Smooth muscle cell (in vitro differentiated cells): ENCODE results near the gene CASQ1. TPM values are rescaled to one million over a fixed set of nuclear protein-coding genes. Genes with fewer than 3 reads are reported as not detected.

ENCODE experiments used
- DNase-seq: peaks from one replicate; lab custom pipeline; 2025; ENCODE audit not compliant: unreplicated experiment; lab: John Stamatoyannopoulos, UW
- H2AFZ ChIP-seq: fragments of 200-600 bp; sonication (generic); 2 replicates; pipeline ENCODE4 v1.6.0; 2016; ENCODE audit warnings: antibody characterized with exemption, low read depth, mild to moderate bottlenecking
- H3F3A ChIP-seq: fragments of 200-600 bp; sonication (generic); 2 replicates; pipeline ENCODE4 v1.6.0; 2017; ENCODE audit warnings: antibody characterized with exemption, low read depth
- H3K27ac ChIP-seq: fragments of 200-600 bp; sonication (generic); 2 replicates; pipeline ENCODE4 v1.5.1; 2016; ENCODE audit warnings: low read depth, mild to moderate bottlenecking
- H3K27me3 ChIP-seq: fragments of 200-600 bp; sonication (generic); 2 replicates; pipeline ENCODE4 v1.6.1; 2016; ENCODE audit warnings: low read depth, mild to moderate bottlenecking
- H3K36me3 ChIP-seq: fragments of 200-600 bp; sonication (generic); 2 replicates; pipeline ENCODE4 v1.5.1; 2016; ENCODE audit warnings: low read depth
- H3K4me1 ChIP-seq: fragments of 200-600 bp; sonication (generic); 2 replicates; pipeline ENCODE4 v1.5.1; 2016; ENCODE audit warnings: low read depth
- H3K4me2 ChIP-seq: fragments of 200-600 bp; sonication (generic); 2 replicates; pipeline ENCODE4 v1.6.0; 2016; ENCODE audit warnings: mild to moderate bottlenecking
- H3K4me3 ChIP-seq: fragments of 200-600 bp; sonication (generic); 2 replicates; pipeline ENCODE4 v1.5.1; 2016; ENCODE audit warnings: mild to moderate bottlenecking
- H3K79me2 ChIP-seq: fragments of 200-600 bp; sonication (generic); 2 replicates; pipeline ENCODE4 v1.6.0; 2016; ENCODE audit warnings: low read depth, mild to moderate bottlenecking
- H3K9ac ChIP-seq: fragments of 200-600 bp; sonication (generic); 2 replicates; pipeline ENCODE4 v1.6.0; 2016; ENCODE audit warnings: low read depth
- H3K9me3 ChIP-seq: fragments of 200-600 bp; sonication (generic); replicated peaks from 2 replicates; pipeline ENCODE4 v1.5.1; 2016; ENCODE audit warnings: low read depth
- H4K20me1 ChIP-seq: fragments of 200-600 bp; sonication (generic); 2 replicates; pipeline ENCODE4 v1.6.0; 2016; ENCODE audit warnings: low read depth
- WGBS: methylation state at CpG from one replicate; pipeline ENCODE4 v1.1.7; 2016; ENCODE audit warnings: low lambda C conversion rate; 5-methylcytosine and 5-hydroxymethylcytosine counted together
- polyA plus RNA-seq: library from polyadenylated mRNA; unstranded; fragments of >200 nt; fragmentation: Nextera tagmentation; extraction: Ambion mirVana; gene quantifications from 2 replicates; pipeline ENCODE4 v1.2.1, GENCODE V29; 2016
- total RNA-seq: library from RNA; depleted of rRNA; stranded (reverse); fragments of >200 nt; gene quantifications from 2 replicates; pipeline ENCODE4 v1.2.3, GENCODE V29; 2014
- TF ChIP-seq, protein P1 (sequence below): fragments of 200-600 bp; sonication (generic); IDR thresholded peaks from 2 replicates; pipeline ENCODE4 v1.5.1; 2017; ENCODE audit warnings: borderline replicate concordance, mild to moderate bottlenecking, antibody characterized with exemption; ENCODE audit not compliant: insufficient read depth, poor library complexity, severe bottlenecking

CASQ1 gene
- total and polyA plus RNA-seq, 2 experiments from 2014 or later, result 0.36 TPM; not detected in 1

DNA sequence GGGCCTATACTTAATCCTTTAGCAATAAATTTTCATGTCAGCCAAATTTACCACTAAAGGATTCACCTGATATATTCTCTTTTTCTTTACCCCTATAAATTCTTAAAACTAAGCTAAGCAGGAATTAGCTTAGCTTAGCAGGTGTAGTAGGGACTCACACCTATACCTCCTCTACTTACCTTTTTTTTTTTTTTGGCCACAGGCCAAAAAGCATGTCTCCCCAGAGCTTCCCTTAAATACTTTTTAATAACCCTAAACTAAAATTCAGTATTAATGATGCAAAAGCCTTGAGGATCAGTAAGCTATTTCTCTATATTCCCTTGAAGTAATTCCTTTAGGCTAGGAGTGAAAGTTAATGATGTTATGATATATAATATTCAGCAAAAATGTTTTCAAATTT is 38.1 kb downstream of the CASQ1 start:
- DNase-seq, result no peak
- Histone ChIP-seq H4K20me1 (peaks cover 13% of the 10 kb centered on the region), H3K27ac (no peak overlapping the region), H3K27me3 (no peaks in the 10 kb centered on the region), H3K4me3 (no peak overlapping the region), H2AFZ (no peak overlapping the region), H3K9ac (no peak overlapping the region), H3K4me1 (no peaks in the 10 kb centered on the region), H3F3A (no peaks in the 10 kb centered on the region), H3K36me3 (peaks cover 11% of the 10 kb centered on the region), H3K9me3 (no peaks in the 10 kb centered on the region), H3K4me2 (no peak overlapping the region), H3K79me2 (no peaks in the 10 kb centered on the region)
- TF ChIP-seq, protein P1, sequence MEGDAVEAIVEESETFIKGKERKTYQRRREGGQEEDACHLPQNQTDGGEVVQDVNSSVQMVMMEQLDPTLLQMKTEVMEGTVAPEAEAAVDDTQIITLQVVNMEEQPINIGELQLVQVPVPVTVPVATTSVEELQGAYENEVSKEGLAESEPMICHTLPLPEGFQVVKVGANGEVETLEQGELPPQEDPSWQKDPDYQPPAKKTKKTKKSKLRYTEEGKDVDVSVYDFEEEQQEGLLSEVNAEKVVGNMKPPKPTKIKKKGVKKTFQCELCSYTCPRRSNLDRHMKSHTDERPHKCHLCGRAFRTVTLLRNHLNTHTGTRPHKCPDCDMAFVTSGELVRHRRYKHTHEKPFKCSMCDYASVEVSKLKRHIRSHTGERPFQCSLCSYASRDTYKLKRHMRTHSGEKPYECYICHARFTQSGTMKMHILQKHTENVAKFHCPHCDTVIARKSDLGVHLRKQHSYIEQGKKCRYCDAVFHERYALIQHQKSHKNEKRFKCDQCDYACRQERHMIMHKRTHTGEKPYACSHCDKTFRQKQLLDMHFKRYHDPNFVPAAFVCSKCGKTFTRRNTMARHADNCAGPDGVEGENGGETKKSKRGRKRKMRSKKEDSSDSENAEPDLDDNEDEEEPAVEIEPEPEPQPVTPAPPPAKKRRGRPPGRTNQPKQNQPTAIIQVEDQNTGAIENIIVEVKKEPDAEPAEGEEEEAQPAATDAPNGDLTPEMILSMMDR, result no peak

DNA sequence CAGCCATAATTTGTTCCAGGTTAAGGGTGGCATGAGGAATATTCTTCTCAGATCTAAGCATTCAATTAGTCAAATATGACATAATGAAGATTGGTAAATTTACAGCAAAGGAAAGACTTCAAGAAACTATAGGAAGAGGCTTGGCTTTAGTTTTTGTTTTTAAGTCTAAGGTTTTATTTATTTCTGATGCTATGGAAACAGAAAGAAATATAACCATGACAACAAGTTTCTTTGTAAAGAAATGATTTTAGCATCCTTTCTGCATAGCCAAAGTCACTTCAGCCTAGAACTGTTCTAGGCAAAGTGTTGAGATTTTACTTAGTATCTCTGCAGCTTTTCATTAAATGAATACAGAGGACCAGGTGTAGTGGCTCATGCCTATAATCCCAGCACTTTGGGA is 42.5 kb downstream of the CASQ1 start:
- Histone ChIP-seq H3K4me3 (no peak overlapping the region), H3K9ac (no peak overlapping the region), H3F3A (no peaks in the 10 kb centered on the region), H3K79me2 (no peaks in the 10 kb centered on the region), H3K27me3 (no peaks in the 10 kb centered on the region), H3K9me3 (no peaks in the 10 kb centered on the region), H2AFZ (no peak overlapping the region), H3K4me1 (no peaks in the 10 kb centered on the region), H3K4me2 (no peak overlapping the region), H3K27ac (no peak overlapping the region), H3K36me3 (peaks cover 19% of the 10 kb centered on the region), H4K20me1 (peaks cover 22% of the 10 kb centered on the region)
- TF ChIP-seq, protein P1, result no peak
- DNase-seq, result no peak

DNA sequence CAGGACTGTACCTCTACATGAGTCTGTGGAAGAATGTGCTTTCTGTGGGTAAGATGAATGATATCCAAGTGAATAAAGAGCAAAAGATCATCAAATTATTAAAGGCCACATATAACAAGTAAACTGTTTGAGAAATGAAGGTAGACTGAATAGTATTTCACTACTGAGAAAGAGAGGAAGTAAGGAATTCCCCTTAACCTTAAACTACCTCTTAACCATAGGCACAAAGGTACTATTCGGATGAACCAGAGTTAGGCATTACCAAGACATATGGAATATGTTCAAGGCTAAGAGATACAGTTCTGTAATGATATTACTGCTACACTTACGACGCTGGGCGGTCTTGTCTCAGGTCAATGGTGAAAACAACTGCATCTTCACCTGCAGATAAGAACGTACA is 46.4 kb downstream of the CASQ1 start:
- H3K4me3 ChIP-seq, result no peak overlapping the region
- TF ChIP-seq, protein P1, result no peak
- H3K9ac ChIP-seq, result no peak overlapping the region
- H3K9me3 ChIP-seq, result no peaks in the 10 kb centered on the region
- H4K20me1 ChIP-seq, result peaks cover 37% of the 10 kb centered on the region
- no peak for DNase-seq
- WGBS, result 95% methylated on average over 5 of the region's 5 CpGs
- no peaks in the 10 kb centered on the region for H3K79me2 ChIP-seq
- no peaks in the 10 kb centered on the region for H3K4me1 ChIP-seq
- no peak overlapping the region for H2AFZ ChIP-seq
- H3K4me2 ChIP-seq, result no peak overlapping the region
- H3K27ac ChIP-seq, result no peak overlapping the region
- H3K36me3 ChIP-seq, result peaks cover 14% of the 10 kb centered on the region
- no peaks in the 10 kb centered on the region for H3K27me3 ChIP-seq
- H3F3A ChIP-seq, result no peaks in the 10 kb centered on the region

DNA sequence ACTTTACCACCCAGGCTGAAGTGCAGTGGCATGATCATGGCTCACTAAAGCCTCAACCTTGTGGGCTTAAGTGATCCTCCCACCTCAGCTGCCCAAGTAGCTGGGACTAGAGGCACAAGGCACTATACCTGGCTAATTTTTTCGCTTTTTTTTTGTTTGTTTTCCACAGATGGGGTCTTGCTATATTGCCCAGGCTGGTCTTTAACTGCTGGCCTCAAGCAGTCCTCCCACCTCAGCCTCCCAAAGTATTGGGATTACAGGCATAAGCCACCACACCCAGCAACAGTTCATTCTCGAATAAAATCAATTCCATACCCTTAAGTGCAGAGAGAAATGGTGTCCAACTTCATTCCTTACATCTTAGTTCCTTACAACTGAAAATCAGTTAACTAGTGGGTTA is 47.2 kb downstream of the CASQ1 start:
- TF ChIP-seq, protein P1, result no peak
- no peak overlapping the region for H3K27ac ChIP-seq
- 98% methylated on average over 2 of the region's 2 CpGs for WGBS
- peaks cover 39% of the 10 kb centered on the region for H4K20me1 ChIP-seq
- no peak overlapping the region for H3K4me3 ChIP-seq
- H3K4me1 ChIP-seq, result no peaks in the 10 kb centered on the region
- H3K9me3 ChIP-seq, result no peaks in the 10 kb centered on the region
- no peak overlapping the region for H3K9ac ChIP-seq
- H3K27me3 ChIP-seq, result no peaks in the 10 kb centered on the region
- H3K36me3 ChIP-seq, result peaks cover 14% of the 10 kb centered on the region
- H3F3A ChIP-seq, result no peaks in the 10 kb centered on the region
- no peak overlapping the region for H2AFZ ChIP-seq
- no peaks in the 10 kb centered on the region for H3K79me2 ChIP-seq
- no peak overlapping the region for H3K4me2 ChIP-seq
- no peak for DNase-seq
